Inferior parietal cortex (tissue), 1 donor: ENCODE data around the gene LEMD2.

ENCODE experiments used
- DNase-seq: peaks from one replicate; pipeline ENCODE4 v3.0.0-alpha.2; 2016; ENCODE audit errors: extremely low spot score

The LEMD2 gene

DNA sequence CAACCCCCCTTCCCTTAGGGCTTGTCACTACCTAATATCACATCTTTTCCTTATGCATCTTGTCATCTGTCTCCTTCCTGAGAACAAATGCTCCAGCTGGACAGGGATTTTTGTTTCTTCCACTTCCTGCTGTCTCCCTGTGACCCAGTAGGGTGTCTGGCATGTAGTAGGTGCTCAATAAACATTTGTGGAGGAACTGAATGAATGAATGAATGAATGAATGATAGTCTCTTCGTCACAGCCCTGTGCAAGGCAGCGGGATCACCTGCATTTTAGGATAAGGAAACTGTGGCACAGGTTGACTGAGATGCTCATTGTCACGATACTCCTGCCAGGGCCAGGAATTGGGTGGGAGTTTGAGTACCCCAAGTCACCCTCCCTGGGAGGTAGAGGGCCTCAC lies 14.2 kb downstream of the LEMD2 start:
- DNase-seq = no peak

DNA sequence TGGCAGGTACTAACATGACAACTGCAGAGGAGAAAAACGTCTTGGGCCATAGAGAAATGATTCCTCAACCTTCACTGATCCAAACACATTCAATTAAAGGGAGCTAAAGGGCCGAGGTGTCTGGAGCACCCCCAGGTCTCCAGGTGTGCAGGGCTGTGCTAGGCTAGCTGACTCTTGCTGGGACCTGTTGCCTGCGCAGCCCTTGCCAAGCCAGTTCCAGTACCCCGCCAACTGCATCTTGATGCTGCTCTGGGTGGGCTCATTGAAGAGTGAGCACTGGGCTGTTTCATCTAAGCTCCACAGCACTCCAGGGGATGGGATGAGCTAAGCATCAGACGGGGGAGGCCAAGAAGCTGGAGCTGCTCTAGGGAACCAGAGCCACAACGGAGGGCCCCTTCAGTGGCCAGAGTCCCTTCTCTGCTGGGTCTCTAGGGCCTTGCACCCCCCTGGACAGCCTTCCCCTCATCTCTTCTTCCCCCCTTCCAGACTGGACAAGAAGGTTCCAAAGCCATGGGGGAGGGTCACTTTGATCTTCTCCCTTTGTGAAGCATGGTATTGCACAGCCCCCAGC lies 15.9 kb downstream of the LEMD2 start:
- DNase-seq = no peak

DNA sequence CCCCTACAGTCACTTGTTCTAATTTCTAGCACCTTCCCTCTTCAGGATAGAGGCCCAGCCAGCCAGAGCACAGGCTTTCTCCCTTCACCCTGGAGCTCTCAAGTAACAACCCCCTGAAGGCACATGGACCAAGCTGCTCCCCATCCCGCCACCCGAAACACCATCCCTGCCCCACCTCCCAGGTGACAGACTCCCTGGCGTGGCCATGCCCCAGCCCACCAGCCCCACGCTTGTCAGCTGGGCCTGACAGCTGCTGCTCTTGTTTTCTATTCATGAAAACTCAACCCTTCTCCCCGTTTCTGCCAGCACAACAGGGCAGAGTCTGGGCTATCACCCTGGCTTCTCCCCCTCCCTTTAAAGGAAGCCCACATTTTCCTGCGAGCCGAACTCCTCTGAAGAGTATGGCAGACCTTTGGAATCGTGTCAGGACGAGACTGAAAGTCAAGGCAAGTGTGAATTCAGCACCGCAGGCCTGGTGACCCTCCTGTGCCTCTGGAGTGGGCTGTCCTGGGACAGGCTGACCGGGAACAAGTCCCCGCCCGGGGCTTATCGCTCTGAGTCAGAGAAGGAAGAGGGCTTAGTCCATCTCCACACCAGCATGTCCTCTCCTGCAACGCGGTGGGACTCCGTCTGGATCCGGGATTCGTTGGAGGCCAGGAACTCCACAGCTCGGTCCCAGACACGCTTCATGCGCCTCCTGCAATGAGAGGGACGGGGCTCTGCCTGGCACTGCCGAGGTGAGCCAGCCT lies 16.7 kb downstream of the LEMD2 start:
- no peak for DNase-seq

DNA sequence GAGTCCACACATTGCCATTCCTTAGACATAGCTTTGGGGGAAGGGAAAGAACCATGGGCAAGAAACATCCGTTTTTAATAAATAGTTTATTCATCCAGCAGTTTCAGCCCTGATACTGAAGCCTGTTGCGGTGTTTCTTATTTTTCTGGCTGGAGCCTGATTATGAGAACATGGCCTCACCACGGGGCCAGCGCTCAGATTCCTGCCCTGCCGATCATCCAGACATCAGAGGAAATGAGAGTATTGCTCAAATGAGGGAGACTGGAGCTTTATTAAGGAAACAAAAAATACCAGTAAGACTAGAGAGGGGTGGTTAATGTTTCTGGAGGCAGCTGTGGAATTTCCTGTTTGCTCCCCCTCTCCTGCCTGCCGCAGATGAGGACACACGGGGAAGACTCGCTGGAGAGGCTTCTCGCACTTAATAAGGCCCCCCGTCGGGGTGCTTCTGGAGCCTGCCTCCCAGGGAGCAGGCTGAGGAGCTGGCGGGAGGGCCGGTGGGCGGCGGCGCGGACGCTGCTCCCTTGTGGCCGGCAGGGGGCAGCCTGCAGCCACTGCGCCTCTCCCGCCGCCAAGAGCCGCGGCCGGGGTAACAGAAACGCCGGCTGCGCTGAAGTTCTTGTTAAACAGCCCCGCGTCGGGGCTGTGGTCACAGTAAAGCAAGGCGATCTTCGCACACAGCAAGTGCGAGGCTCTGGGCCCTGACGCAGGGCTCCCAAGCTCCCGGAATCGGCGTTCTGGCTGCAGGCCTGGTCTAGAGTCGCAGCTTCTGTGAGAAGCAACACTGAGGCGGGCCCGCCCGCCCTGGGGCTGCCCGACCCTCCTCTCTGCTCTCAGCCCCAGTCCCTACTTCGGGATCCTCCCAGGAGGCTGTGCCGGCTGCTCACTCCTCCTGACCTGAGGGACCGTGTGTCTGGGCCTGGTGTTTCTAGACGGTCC lies 17.5 kb downstream of the LEMD2 start:
- peak; percentile 70 for DNase-seq

DNA sequence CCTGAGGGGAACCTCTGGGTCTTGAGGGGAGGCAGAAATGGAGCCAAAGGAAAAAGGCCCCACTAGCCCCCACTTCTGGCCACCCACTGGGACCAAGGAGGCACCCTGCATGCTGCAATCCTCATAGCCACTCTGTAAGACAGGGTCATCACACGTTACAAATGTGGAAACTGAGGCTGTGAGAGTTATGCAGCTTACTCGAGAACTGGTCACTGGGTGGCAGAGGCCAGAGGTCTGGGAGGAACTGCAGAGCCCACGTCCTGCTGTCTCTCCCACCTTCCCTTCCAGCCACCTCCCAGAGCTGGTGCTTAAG lies 18.1 kb downstream of the LEMD2 start:
- DNase-seq = no peak

DNA sequence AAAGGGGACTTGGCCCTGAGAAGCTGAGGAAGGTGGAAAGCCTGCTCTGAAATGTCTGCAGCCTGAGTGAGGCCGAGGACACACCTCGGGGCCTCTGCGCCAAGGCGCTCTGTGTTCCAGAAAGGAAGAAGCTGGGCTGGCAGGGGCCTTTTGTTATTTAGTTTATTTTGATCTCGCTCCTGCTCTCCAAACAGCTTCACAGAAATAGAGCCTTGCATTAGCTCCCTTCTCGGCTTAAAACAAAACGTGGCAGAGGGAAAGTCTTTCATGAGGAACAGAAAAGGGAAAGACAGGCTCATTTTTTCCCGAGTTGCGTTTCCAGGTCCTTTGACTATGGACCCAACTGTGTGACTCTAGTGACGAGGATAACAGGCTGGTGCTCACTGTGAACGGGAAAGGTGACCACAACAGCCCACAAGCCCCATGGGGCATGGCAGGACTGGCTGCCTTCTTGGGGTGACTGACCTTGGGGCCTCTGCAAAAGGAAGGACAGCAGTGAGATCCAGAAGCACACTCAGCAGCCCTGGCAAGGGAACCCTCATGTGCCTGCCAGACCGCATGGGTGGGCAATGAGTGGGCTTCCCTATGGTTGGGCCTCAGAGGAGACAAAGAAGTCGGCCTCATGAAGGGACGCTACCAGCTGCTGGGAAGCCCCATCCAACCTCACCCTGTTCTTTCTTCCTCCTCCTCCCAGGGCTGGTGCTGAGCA lies 18.7 kb downstream of the LEMD2 start:
- no peak for DNase-seq

DNA sequence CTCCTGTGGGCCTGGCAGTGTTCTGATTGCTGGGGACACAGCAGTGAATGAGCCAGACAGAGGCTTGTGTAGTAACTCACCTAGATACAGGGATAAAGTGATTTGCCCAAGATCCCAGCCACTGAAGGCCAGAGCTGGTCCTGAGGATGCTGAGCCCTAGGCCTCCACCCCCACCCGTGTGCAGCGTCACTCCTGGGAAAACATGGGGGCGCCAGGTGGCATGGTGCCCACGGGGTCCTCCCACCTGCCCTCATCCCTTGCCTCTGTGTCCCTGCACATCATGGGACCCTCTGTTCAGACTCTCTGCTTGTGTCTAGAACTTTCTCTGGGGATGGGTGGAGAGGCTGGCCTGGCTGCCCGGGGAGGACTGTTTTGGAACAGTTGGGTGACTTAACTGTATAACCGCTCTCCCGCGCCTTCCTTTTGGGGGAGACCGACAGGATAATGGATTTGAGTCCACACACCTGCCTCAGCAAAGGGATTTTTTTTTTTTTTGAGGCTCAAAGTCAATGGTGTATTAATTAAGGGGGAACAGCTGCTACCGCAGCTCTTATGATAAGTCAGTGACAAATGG lies 19.6 kb downstream of the LEMD2 start:
- no peak for DNase-seq

DNA sequence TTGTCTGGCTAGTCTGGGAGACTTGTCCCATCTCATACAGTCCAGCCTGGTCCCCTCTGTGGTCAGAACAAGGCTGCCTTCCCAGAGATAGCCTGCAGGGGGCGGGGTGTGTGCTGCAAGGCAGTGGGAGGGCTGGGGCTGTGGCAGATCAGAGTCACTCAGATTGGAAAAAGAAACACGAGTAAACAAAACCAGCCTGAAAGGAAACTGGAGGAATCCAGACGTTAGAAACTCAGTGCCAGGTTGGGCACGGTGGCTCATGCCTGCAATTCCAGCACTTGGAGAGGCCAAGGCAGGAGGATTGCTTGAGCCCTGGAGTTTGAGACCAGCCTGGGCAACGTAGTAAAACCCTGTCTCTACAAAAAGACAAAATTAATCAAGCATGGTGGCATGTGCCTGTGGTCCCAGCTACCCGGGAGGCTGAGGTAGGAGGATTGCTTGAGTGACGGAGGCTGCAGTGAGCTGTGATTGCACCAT lies 20.2 kb downstream of the LEMD2 start:
- DNase-seq = peak; percentile 64

DNA sequence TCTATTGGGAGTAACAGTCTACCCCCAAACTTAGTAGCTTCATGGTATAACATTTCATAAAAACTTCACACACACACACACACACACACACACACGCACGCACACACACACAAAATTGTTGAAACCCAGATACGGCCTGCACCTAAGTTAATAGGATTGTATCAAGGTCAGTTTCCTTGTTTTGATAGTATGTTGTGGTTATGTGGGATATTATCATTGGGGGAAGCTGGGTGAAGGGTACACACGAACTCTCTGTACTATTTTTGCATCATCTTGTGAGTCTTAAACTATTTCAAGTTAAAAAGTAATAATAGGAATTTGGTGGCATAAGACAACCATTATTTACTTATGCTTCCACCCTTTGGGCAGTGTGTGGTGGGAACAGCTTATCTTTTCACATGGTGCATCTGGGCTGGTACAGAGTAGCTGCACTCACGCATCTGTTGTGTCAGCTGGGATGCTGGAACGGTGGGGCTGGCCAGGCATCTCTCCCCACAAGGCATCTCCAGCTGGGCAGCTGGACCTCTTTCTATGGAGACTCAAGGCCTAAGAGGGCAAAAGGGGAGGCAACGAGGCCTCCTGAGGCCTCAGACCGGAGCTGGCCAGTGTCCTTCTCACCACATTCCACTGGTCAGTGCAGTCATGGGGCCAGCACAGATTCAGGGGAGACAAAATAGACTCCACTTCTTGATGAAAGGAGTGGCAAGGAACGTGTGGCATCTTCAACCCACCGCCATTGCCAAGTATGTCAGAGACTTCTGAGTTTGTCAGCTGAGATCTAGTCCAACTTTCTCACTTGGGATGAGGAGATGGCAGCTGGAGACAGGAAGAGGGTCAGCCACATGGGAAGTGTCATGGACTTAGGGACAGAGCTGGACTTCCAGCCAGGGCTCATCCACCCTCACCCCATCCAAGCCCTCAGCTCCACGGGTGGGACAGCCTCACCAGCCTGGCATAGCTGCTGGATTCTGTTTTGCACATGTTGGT lies 21.7 kb downstream of the LEMD2 start:
- DNase-seq = no peak

DNA sequence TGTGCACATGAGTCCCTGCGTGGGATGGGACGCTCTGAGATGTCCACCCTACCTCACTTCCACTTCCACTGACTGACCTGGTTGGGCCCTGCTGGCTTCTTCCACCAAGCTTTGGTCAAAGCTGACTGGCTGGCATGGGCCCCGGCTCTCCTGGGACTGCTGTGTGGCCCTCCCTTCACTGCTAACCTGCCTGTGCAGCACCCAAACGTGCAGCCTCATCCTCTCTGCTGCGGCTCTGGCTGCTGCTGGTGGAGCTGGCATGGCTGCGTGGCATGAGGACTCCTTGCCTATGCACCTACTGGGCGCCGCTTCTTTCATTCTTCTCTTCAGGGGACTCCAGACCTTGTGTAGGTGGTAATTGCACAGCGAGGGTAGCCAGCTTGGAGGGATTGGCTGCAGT lies 23.6 kb downstream of the LEMD2 start:
- DNase-seq = no peak

DNA sequence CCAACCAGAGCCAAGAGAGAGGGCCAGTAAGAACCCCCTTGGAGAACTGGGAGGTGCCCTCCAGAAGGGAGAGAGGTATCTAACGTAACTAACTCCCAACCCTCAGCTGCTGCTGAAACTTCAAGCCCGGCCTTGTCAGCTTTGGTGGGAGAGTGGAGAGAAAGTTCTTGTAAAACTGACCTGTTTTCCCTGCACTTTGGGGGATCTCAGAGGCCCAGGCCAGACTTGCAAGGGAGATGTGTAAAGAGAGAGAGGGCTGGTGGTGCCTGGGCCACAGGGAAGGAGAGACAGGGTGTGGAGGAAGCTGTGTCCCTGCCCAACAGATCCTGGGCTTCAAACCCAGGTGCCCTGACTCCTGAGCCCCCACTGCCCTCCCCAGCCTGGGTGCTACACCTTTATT lies 24.9 kb downstream of the LEMD2 start:
- DNase-seq = no peak

DNA sequence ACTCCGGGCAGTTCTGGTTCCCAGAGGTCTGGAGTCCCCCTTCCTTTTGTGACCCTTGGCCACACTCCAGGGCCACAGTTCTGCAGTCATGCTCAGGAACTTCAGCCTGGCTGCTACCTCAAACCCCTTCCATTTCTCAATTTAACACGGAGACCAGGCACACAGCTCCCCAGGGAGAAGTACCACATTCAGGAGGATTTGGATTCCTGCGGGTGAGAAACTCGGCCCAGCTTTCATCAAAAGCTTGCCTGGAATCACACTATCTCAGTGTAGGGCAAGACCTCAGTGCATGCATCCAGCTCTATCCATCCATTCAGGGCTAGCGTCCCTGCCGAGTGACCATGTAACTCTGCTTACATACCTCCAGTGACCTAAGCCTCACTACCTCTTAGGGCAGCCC lies 25.4 kb downstream of the LEMD2 start:
- DNase-seq = no peak

DNA sequence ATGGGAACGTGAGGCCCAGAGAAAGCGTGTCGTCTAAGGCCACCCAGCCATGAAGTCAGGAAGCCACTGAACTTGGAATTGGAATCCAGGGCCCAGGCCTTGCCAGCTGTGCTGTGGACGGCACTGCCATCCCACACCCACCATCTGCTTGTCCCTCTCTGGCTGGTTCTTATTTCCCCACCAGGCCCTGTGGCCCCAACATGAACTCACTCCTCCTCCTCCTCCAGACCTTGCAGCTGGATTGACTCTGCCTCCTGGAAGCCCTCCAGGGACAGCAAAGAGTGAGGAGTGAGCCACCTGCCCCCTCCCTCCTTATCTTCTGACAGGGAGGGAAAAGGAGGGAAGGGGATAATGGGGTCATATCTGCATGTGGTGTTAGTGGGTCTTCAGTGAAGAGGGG lies 26.2 kb downstream of the LEMD2 start:
- no peak for DNase-seq

DNA sequence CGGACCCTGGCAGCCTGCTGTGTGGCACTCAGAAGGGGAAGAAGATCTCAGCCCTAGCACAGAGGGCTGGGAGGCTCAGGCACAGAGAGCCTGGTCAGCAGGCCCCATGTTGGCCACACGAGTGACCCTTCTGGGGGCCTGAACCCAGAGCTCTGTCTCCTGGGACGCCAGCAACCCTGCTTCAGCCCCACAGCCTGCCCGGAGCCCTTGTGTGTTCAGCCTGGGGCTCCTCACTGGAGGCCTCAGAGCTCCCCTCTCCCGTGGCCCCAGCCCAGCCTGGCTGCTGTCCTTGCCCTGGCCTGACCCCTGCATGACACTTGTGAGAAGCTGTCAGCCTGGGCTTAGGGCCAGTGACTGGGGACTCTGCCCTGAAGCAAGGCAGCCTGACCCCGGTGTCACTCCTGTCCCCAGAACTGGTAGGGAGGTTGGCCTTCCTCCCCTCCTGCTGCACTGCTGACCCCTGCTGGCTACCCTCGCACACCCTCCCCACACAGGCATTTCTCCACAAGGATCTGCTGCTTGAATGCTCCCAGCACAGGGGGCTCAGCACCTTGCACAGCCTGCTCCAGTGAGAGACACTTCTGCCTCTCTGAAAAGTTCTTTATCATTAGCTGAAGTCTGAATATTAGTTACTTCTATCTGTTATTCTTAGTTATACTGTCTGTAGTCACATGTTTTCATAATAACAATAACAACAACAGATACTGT lies 26.9 kb downstream of the LEMD2 start:
- peak; percentile 52 for DNase-seq

DNA sequence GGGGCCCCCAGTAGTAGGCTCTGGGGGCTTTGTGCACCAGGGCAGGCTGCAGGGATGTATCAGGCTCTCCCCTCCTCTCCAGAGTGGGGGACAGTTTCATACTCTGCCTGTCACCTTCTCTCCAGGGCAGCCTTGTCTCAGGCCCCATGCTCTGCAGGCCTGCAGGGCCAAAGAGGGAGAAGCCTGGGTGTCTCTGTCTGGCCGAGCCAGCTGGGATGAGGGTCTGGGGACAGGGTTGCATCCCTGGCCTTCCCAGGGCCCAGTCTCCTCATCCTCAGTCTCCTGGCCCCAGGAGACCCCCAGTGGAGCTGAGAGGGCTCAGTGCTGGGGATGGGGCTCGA lies 27.4 kb downstream of the LEMD2 start:
- DNase-seq = no peak

DNA sequence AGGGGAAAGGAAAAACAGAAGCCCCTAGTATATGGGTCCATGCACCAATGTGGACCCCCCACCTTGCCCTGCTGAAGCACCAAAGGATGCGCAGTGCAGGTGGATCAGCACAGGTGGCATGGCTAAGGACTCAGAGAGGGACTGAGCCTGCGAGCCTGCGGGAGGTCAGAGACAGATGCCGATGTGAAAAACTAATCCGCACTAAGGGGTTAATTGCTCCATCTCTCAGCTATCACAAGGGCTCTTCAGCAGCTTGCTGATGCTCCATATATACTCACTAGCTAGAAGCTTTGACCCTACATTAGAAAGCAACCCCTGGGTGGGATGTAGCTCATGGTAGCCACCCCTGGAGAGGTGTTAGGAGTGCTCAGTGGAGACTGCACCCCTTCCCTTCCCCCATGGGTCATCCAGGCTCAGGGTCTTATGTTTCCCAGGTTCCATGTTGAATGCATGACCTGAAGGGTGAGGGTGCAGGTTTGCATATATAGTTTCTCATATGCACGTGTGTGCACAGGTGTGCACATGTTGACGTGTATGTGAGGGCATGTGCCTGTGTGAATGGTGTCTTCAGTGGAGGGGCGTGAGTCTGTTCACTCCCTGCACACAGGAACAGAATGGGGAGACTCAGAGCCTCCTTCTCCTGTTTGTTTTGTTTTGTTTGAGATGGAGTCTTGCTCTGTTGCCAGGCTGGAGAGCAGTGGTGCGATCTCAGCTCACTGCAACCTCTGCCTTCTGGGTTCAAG lies 28.9 kb downstream of the LEMD2 start:
- DNase-seq = no peak

DNA sequence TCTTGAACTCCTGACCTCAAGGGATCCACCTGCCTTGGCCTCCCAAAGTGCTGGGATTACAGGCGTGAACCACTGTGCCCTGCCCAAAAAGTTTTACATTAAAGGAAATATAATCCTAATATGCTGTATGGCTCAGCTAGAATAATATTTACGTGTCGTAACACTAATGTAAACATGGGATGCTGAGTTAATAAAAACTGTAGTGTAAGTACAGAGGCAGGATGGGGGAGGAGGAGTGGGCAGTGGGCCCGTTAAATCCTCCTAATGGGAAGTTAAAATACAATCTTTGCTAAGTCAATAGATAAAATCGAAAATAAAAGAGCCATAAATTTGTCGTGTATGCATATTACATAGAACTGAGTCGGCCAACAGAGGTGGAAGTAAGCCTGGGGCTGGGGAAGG lies 30.1 kb downstream of the LEMD2 start:
- DNase-seq = no peak

DNA sequence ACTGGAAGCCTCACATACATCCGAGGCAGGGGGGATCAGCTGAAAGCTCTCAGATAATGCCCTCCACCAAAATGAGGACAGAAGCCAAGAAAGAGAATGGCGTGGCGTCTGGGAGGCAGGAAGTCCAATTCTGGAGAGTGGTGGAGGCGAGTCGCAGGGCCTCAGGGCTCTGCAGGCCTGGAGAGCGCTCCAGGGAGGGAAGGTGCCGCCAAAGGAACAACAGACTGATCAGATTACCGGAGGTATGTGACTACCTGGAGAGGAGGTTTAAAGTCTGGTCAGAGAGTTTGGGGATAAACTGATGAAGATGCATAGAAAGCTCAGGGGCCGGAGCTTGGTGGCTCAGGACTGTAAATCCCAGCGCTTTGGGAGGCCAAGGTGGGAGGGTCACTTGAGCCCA lies 31.0 kb downstream of the LEMD2 start:
- DNase-seq = no peak

DNA sequence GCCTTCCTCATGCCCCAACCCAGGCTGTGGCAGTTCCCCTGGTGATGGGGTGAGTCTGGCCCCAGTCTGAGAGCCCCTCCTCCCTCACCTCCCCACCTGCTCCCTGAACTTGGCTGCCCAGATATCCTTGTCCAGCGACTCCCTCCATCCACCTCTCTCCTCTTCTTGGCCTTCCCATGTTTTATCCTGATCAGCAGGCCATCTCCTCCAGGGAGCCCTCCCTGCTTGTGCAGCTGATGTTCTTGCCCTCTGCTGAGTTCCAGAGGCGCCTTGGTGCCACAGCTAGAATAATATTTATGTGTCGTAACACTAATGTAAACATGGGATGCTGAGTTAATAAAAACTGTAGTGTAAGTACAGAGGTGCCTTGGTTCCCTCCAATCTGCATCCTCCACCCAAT lies 31.8 kb downstream of the LEMD2 start:
- DNase-seq = no peak
